Natural killer cell (primary cell): ENCODE measurements around the gene RPP25L. TPM values are rescaled to one million over a fixed set of nuclear protein-coding genes. Genes with fewer than 3 reads are reported as not detected.

Experiments
- ATAC-seq, 3 donors: fragments of 150-1000 bp in 2 of 3; fragments of 200-7000 bp in 1 of 3; cut with Tn5 transposase; 1 replicate in 1 of 3; 2 replicates in 2 of 3; pipeline ENCODE4 v1.10.0; 2021; ENCODE audit warnings: mild to moderate bottlenecking in 2 of 3, moderate library complexity in 2 of 3
- DNase-seq, 2 donors: peaks; one replicate each; pipeline versions ENCODE4 v3.0.0 to v3.0.0-alpha.2; 2013 to 2021; ENCODE audit warnings: mixed read lengths in 1 of 2
- H3K27ac ChIP-seq: one replicate; pipeline ENCODE4 v1.5.1; 2013; ENCODE audit warnings: mild to moderate bottlenecking, low read length
- H3K27me3 ChIP-seq: one replicate; pipeline ENCODE4 v1.6.1; 2013; ENCODE audit warnings: low read length; ENCODE audit not compliant: control insufficient read depth, insufficient read depth
- H3K36me3 ChIP-seq: one replicate; pipeline ENCODE4 v1.6.1; 2013; ENCODE audit warnings: low read length; ENCODE audit not compliant: control insufficient read depth, insufficient read depth
- H3K4me1 ChIP-seq: one replicate; pipeline ENCODE4 v1.6.1; 2013; ENCODE audit warnings: low read length; ENCODE audit not compliant: control insufficient read depth, insufficient read depth
- H3K4me3 ChIP-seq: one replicate; pipeline ENCODE4 v1.5.1; 2013; ENCODE audit warnings: low read length
- H3K9me3 ChIP-seq: one replicate; pipeline ENCODE4 v1.6.1; 2013; ENCODE audit warnings: low read length; ENCODE audit not compliant: control insufficient read depth, insufficient read depth
- H3K27ac Mint-ChIP-seq, 2 donors: one replicate each; pipeline ENCODE4 v1.8.0; 2022; ENCODE audit warnings: mild to moderate bottlenecking in 2 of 2, mixed read lengths in 2 of 2, moderate library complexity in 1 of 2
- H3K27me3 Mint-ChIP-seq, 2 donors: one replicate each; pipeline ENCODE4 v1.8.0; 2022; ENCODE audit warnings: low read depth in 2 of 2, mixed read lengths in 2 of 2
- H3K36me3 Mint-ChIP-seq: one replicate; pipeline ENCODE4 v1.8.0; 2022; ENCODE audit warnings: mixed read lengths
- H3K4me1 Mint-ChIP-seq, 2 donors: one replicate each; pipeline ENCODE4 v1.8.0; 2022; ENCODE audit warnings: mixed read lengths in 2 of 2
- H3K4me3 Mint-ChIP-seq: one replicate; pipeline ENCODE4 v1.8.0; 2022; ENCODE audit warnings: mild to moderate bottlenecking, moderate library complexity, mixed read lengths
- H3K9me3 Mint-ChIP-seq, 2 donors: one replicate each; pipeline ENCODE4 v1.8.0; 2022; ENCODE audit warnings: mixed read lengths in 2 of 2
- WGBS: methylation state at CpG from one replicate; pipeline ENCODE4 v1.1.7; 2013; ENCODE audit warnings: missing lambda C conversion rate; ENCODE audit not compliant: insufficient coverage; 5-methylcytosine and 5-hydroxymethylcytosine counted together
- intact Hi-C: fragments of 100-400 bp; cut with micrococcal nuclease; formaldehyde crosslinking; loops from one replicate; pipeline ENCODE4 v1.14.2; 2022
- total RNA-seq, 4 donors: library from RNA; stranded (reverse); fragments of 120-200 nt in 1 of 4; gene quantifications; one replicate each; pipeline versions ENCODE4 v1.2.3 to v1.2.4, GENCODE V29; 2013 to 2022
- TF ChIP-seq, protein P1 (sequence below): fragments of 200-600 bp; IDR thresholded peaks from one replicate; pipeline ENCODE4 v1.8.0; 2022; ENCODE audit warnings: antibody characterized with exemption

Gene RPP25L
- total RNA-seq, 3 donors from 2014 or later (not counting 1 experiment from before 2014, with no cell fraction given), result 9.3 to 15.0 (median 9.8) TPM

DNA sequence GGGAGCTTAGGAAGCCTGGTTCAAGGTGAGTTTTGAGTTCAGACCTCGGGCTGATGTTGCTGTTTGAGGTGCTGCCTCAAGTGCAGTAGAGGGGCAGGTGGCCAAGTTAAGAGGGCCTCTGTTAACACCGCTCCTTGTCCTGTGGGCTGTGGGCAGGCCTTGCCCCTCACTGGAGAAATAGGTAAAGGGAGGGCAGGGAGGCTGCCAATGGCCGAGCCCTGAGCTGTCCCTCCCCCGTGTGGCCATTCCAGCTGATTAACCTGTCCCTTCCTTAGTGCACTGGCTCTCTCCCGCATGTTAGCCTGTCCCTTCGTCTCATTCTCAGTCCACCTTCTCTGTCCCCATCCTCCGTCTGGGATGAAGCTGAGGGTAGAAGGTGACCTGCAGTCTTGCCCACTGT, 43.8 kb downstream of the RPP25L start:
- H3K9me3 Mint-ChIP-seq, result no peaks in the 10 kb centered on the region
- TF ChIP-seq, protein P1, sequence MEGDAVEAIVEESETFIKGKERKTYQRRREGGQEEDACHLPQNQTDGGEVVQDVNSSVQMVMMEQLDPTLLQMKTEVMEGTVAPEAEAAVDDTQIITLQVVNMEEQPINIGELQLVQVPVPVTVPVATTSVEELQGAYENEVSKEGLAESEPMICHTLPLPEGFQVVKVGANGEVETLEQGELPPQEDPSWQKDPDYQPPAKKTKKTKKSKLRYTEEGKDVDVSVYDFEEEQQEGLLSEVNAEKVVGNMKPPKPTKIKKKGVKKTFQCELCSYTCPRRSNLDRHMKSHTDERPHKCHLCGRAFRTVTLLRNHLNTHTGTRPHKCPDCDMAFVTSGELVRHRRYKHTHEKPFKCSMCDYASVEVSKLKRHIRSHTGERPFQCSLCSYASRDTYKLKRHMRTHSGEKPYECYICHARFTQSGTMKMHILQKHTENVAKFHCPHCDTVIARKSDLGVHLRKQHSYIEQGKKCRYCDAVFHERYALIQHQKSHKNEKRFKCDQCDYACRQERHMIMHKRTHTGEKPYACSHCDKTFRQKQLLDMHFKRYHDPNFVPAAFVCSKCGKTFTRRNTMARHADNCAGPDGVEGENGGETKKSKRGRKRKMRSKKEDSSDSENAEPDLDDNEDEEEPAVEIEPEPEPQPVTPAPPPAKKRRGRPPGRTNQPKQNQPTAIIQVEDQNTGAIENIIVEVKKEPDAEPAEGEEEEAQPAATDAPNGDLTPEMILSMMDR, result no peak
- no peak overlapping the region for H3K4me3 ChIP-seq
- no peak overlapping the region for H3K27ac Mint-ChIP-seq
- H3K27me3 Mint-ChIP-seq, result peaks cover 8 to 31% of the 10 kb centered on the region in 2 donors
- no peak overlapping the region for H3K27ac ChIP-seq
- no peaks in the 10 kb centered on the region for H3K36me3 ChIP-seq
- WGBS, result 84% methylated on average over 7 of the region's 7 CpGs
- no peaks in the 10 kb centered on the region for H3K27me3 ChIP-seq
- no peaks in the 10 kb centered on the region for H3K9me3 ChIP-seq
- no peak overlapping the region for H3K4me3 Mint-ChIP-seq
- no peaks in the 10 kb centered on the region for H3K36me3 Mint-ChIP-seq
- no peaks in the 10 kb centered on the region for H3K4me1 ChIP-seq
- no peak for ATAC-seq
- H3K4me1 Mint-ChIP-seq, result no peaks in the 10 kb centered on the region
- DNase-seq, result no peak
- intact Hi-C loops, result no loop called here

DNA sequence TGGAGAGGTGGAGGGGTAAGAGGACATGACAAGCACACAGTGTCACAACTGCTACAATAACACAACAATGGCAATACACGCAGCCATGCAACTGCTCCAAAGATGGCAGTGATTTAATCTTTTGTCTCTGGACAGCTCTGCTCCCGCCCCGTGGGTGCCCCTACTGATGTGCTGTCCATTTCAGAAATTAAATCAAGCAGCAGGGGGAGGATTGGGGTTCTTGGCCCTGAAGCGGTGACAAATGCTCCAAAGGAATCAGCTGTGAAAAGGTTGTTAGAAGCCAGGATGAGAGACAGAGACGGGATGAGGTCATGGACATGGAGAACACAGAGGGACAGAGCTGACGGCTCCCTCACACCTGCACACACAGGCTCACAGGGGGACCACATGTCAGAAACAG, 44.9 kb downstream of the RPP25L start:
- Mint-ChIP-seq H3K9me3 (no peaks in the 10 kb centered on the region), H3K27ac (no peak overlapping the region), H3K27me3 (peaks cover 8 to 35% of the 10 kb centered on the region in 2 donors), H3K4me3 (no peak overlapping the region), H3K36me3 (no peaks in the 10 kb centered on the region), H3K4me1 (no peaks in the 10 kb centered on the region)
- 84% methylated on average over 6 of the region's 6 CpGs for WGBS
- ATAC-seq (no peak), DNase-seq (no peak)
- Histone ChIP-seq H3K27me3 (no peaks in the 10 kb centered on the region), H3K27ac (no peak overlapping the region), H3K36me3 (no peaks in the 10 kb centered on the region), H3K4me1 (no peaks in the 10 kb centered on the region), H3K9me3 (peaks cover 2% of the 10 kb centered on the region), H3K4me3 (no peak overlapping the region)
- intact Hi-C loops, result no loop called here
- TF ChIP-seq, protein P1, result no peak

DNA sequence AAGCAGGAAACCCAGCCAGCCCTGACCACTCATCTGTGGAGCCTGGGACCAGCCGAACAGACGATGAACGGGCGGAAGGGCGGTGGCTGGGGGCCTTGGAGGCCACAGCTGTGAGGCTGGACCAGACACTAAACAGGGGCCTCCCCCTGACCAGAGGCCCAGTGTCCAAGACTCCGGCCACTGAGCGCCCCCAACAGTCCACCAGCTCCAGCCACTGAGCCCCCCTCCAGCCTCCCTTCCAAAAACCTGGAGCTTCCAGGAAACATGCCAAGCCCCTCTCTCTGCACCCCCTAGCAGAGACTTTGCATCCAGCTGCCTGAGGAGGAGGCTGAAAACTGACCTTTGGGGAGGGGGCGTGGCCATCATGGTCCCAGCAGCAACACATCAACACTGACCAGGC, 45.6 kb downstream of the RPP25L start:
- no peak overlapping the region for H3K27ac Mint-ChIP-seq
- H3K27me3 ChIP-seq, result no peaks in the 10 kb centered on the region
- no peaks in the 10 kb centered on the region for H3K9me3 Mint-ChIP-seq
- H3K27ac ChIP-seq, result no peak overlapping the region
- 71% methylated on average over 8 of the region's 8 CpGs for WGBS
- no peaks in the 10 kb centered on the region for H3K36me3 Mint-ChIP-seq
- H3K4me3 ChIP-seq, result no peak overlapping the region
- ATAC-seq, result no peak
- no peaks in the 10 kb centered on the region for H3K4me1 ChIP-seq
- DNase-seq, result no peak
- peaks cover 6% of the 10 kb centered on the region for H3K9me3 ChIP-seq
- TF ChIP-seq, protein P1, result no peak
- no peak overlapping the region for H3K4me3 Mint-ChIP-seq
- H3K27me3 Mint-ChIP-seq, result peaks cover 8 to 35% of the 10 kb centered on the region in 2 donors
- no peaks in the 10 kb centered on the region for H3K36me3 ChIP-seq
- no peaks in the 10 kb centered on the region for H3K4me1 Mint-ChIP-seq
- intact Hi-C loops, result no loop called here

DNA sequence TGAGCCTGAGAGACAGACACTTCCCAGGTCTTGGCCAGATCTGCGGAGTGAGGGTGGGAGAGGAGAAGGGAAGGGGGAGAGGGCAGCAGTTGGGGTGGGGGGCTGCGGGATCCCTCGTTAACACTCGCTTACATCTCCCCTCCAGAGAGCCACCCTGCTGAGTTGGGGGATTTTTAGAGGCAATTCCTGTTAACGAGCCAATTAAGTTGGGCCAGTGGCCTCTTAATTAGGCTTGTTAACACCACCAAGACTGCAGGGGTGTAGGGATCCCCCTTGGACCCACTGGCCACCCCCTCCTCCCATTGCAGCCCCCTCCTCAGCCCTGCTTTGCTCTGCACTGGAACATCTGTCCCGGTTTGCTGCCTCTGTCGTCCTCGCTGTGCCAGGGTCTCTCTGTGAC, 46.0 kb downstream of the RPP25L start:
- Histone ChIP-seq H3K4me1 (no peaks in the 10 kb centered on the region), H3K4me3 (no peak overlapping the region), H3K27me3 (no peaks in the 10 kb centered on the region), H3K9me3 (peaks cover 6% of the 10 kb centered on the region), H3K36me3 (no peaks in the 10 kb centered on the region), H3K27ac (no peak overlapping the region)
- no peaks in the 10 kb centered on the region for H3K4me1 Mint-ChIP-seq
- intact Hi-C loops, result no loop called here
- H3K27me3 Mint-ChIP-seq, result peaks cover 8 to 37% of the 10 kb centered on the region in 2 donors
- TF ChIP-seq, protein P1, result no peak
- no peak for ATAC-seq
- no peak overlapping the region for H3K4me3 Mint-ChIP-seq
- H3K36me3 Mint-ChIP-seq, result no peaks in the 10 kb centered on the region
- no peak overlapping the region for H3K27ac Mint-ChIP-seq
- 74% methylated on average over 4 of the region's 8 CpGs for WGBS
- no peaks in the 10 kb centered on the region for H3K9me3 Mint-ChIP-seq
- no peak for DNase-seq
